IPS DF 6.9 (cell line): ENCODE results near the gene EIF2B2.
"Not testable (repeated sequence)": the region's sequence is repeated elsewhere in the genome, so short reads cannot be mapped to it uniquely, and the experiment has no call there.

Source experiments
- DNase-seq: peaks from one replicate; pipeline ENCODE4 v3.0.0-alpha.2; 2013; ENCODE audit warnings: low read depth, low spot score
- H3K27ac ChIP-seq: one replicate; pipeline ENCODE4 v1.5.1; 2013; ENCODE audit warnings: low read length, control low read depth
- H3K27me3 ChIP-seq: 2 replicates; pipeline ENCODE4 v1.6.1; 2013; ENCODE audit warnings: mild to moderate bottlenecking, low read length; ENCODE audit not compliant: control insufficient read depth, insufficient read depth
- H3K36me3 ChIP-seq: 2 replicates; pipeline ENCODE4 v1.6.1; 2013; ENCODE audit warnings: low read length; ENCODE audit not compliant: control insufficient read depth, insufficient read depth
- H3K4me1 ChIP-seq: 2 replicates; pipeline ENCODE4 v1.6.1; 2013; ENCODE audit warnings: low read length; ENCODE audit not compliant: control insufficient read depth, insufficient read depth
- H3K4me3 ChIP-seq: 2 replicates; pipeline ENCODE4 v1.5.1; 2013; ENCODE audit warnings: mild to moderate bottlenecking, low read length
- H3K9me3 ChIP-seq: 2 replicates; pipeline ENCODE4 v1.6.1; 2013; ENCODE audit warnings: low read length, inconsistent platforms; ENCODE audit not compliant: control insufficient read depth, insufficient read depth
- WGBS: extraction: QIAGEN DNeasy Blood & Tissue Kit; methylation state at CpG from one replicate; pipeline ENCODE4 v1.1.7; 2013; ENCODE audit warnings: mixed read lengths, missing lambda C conversion rate; ENCODE audit not compliant: insufficient read length, insufficient coverage; 5-methylcytosine and 5-hydroxymethylcytosine counted together

Gene EIF2B2

GRCh38 chr14:74980731-74981461 lies 21.8 kb upstream of the EIF2B2 start:
- H3K27ac ChIP-seq: no peak overlapping the region
- no peaks in the 10 kb centered on the region for H3K36me3 ChIP-seq
- H3K4me1 ChIP-seq: peaks cover 20% of the 10 kb centered on the region
- WGBS: no CpG with 5 or more reads among the region's 35 CpGs
- no peaks in the 10 kb centered on the region for H3K9me3 ChIP-seq
- no peaks in the 10 kb centered on the region for H3K27me3 ChIP-seq
- H3K4me3 ChIP-seq: no peak overlapping the region
- DNase-seq: no peak

- WGBS: no CpG with 5 or more reads among the region's 9 CpGs
- no peaks in the 10 kb centered on the region for H3K36me3 ChIP-seq
- H3K4me3 ChIP-seq: no peak overlapping the region
- H3K27ac ChIP-seq: no peak overlapping the region
- no peaks in the 10 kb centered on the region for H3K9me3 ChIP-seq
- peaks cover 20% of the 10 kb centered on the region for H3K4me1 ChIP-seq
- no peak for DNase-seq
- H3K27me3 ChIP-seq: no peaks in the 10 kb centered on the region
Measured at GRCh38 chr14:74981462-74981782, 21.3 kb upstream of the EIF2B2 start.

- no CpG with 5 or more reads among the region's 5 CpGs for WGBS
Measured at GRCh38 chr14:74981833-74982232, 20.9 kb upstream of the EIF2B2 start.

GRCh38 chr14:74982661-74983060 lies 20.1 kb upstream of the EIF2B2 start:
- Histone ChIP-seq H3K27me3 (no peaks in the 10 kb centered on the region), H3K9me3 (no peaks in the 10 kb centered on the region), H3K27ac (no peak overlapping the region), H3K36me3 (no peaks in the 10 kb centered on the region), H3K4me1 (peaks cover 20% of the 10 kb centered on the region), H3K4me3 (no peak overlapping the region)
- no CpG with 5 or more reads among the region's 4 CpGs for WGBS
- no peak for DNase-seq

More at GRCh38 chr14:74981833-74982232, 20.9 kb upstream of the EIF2B2 start:
- Histone ChIP-seq H3K4me1 (peaks cover 20% of the 10 kb centered on the region), H3K4me3 (no peak overlapping the region), H3K36me3 (no peaks in the 10 kb centered on the region), H3K27me3 (no peaks in the 10 kb centered on the region), H3K27ac (no peak overlapping the region), H3K9me3 (no peaks in the 10 kb centered on the region)
- DNase-seq: no peak

GRCh38 chr14:74983343-74983742 lies 19.4 kb upstream of the EIF2B2 start:
- Histone ChIP-seq H3K4me3 (no peak overlapping the region), H3K27ac (no peak overlapping the region), H3K27me3 (no peaks in the 10 kb centered on the region), H3K9me3 (no peaks in the 10 kb centered on the region), H3K36me3 (no peaks in the 10 kb centered on the region), H3K4me1 (peaks cover 17% of the 10 kb centered on the region)
- no CpG with 5 or more reads among the region's 1 CpG for WGBS
- DNase-seq: no peak

- Histone ChIP-seq H3K36me3 (no peaks in the 10 kb centered on the region), H3K27ac (no peak overlapping the region), H3K4me1 (peaks cover 14% of the 10 kb centered on the region), H3K27me3 (no peaks in the 10 kb centered on the region), H3K9me3 (no peaks in the 10 kb centered on the region), H3K4me3 (no peak overlapping the region)
- no peak for DNase-seq
- no CpG with 5 or more reads among the region's 16 CpGs for WGBS
Measured at GRCh38 chr14:74984236-74985027, 18.3 kb upstream of the EIF2B2 start.

- WGBS: no CpG with 5 or more reads among the region's 10 CpGs
- Histone ChIP-seq H3K27me3 (no peaks in the 10 kb centered on the region), H3K36me3 (no peaks in the 10 kb centered on the region), H3K4me3 (no peak overlapping the region), H3K4me1 (peaks cover 9% of the 10 kb centered on the region), H3K27ac (no peak overlapping the region), H3K9me3 (no peaks in the 10 kb centered on the region)
- no peak for DNase-seq
Measured at GRCh38 chr14:74985028-74985310, 17.8 kb upstream of the EIF2B2 start.

GRCh38 chr14:74985806-74986205 lies 16.9 kb upstream of the EIF2B2 start:
- no peak for DNase-seq
- WGBS: no CpG with 5 or more reads among the region's 6 CpGs
- no peak overlapping the region for H3K27ac ChIP-seq
- H3K4me1 ChIP-seq: peaks cover 6% of the 10 kb centered on the region; the same call in 1 of the 2 replicates
- no peaks in the 10 kb centered on the region for H3K36me3 ChIP-seq
- no peaks in the 10 kb centered on the region for H3K27me3 ChIP-seq
- H3K9me3 ChIP-seq: no peaks in the 10 kb centered on the region
- H3K4me3 ChIP-seq: no peak overlapping the region

GRCh38 chr14:74988131-74988530 lies 14.6 kb upstream of the EIF2B2 start:
- no CpG with 5 or more reads among the region's 4 CpGs for WGBS
- H3K4me3 ChIP-seq: no peak overlapping the region
- H3K27me3 ChIP-seq: no peaks in the 10 kb centered on the region
- H3K36me3 ChIP-seq: no peaks in the 10 kb centered on the region
- H3K9me3 ChIP-seq: no peaks in the 10 kb centered on the region
- H3K4me1 ChIP-seq: 0 out of 2 replicates have a peak, but pooled peaks cover 3% of the 10 kb centered on the region
- H3K27ac ChIP-seq: no peak overlapping the region
- DNase-seq: no peak

- no peak overlapping the region for H3K27ac ChIP-seq
- no peak overlapping the region for H3K4me3 ChIP-seq
- WGBS: no CpG with 5 or more reads among the region's 1 CpG
- H3K27me3 ChIP-seq: no peaks in the 10 kb centered on the region
- no peaks in the 10 kb centered on the region for H3K9me3 ChIP-seq
- no peaks in the 10 kb centered on the region for H3K36me3 ChIP-seq
- DNase-seq: no peak
- H3K4me1 ChIP-seq: 0 out of 2 replicates have a peak, but pooled peaks cover 3% of the 10 kb centered on the region
Measured at GRCh38 chr14:74988993-74989392, 13.7 kb upstream of the EIF2B2 start.

GRCh38 chr14:74994182-74994581 lies 8.5 kb upstream of the EIF2B2 start:
- DNase-seq, H3K27me3 ChIP-seq, H3K4me1 ChIP-seq, H3K4me3 ChIP-seq, H3K36me3 ChIP-seq, H3K27ac ChIP-seq, H3K9me3 ChIP-seq: not testable (repeated sequence)
- no CpG with 5 or more reads among the region's 28 CpGs for WGBS
